A549 (cell line): Measurements from ENCODE around the gene RAB29.

ENCODE experiments used
- EP300 ChIP-seq, 2 experiments: fragments of >200 bp; sonication (Bioruptor Twin); formaldehyde crosslinking; IDR thresholded peaks; 2 replicates in 1 of 2; 3 replicates in 1 of 2; pipeline ENCODE4 v1.6.1; 2016 to 2017
- HOXA7 ChIP-seq: fragments of 250-450 bp; sonication (Bioruptor Pico); IDR thresholded peaks from 2 replicates; pipeline ENCODE4 v1.5.0; 2020; ENCODE audit warnings: mild to moderate bottlenecking, moderate library complexity
- MAZ ChIP-seq: fragments of 150-350 bp; IDR thresholded peaks from 2 replicates; pipeline ENCODE4 v1.6.1; 2014; ENCODE audit warnings: antibody characterized with exemption, low read depth, low read length, borderline replicate concordance
- POLR2A ChIP-seq: IDR thresholded peaks from 2 replicates; pipeline ENCODE4 v1.6.1; 2012; ENCODE audit warnings: mild to moderate bottlenecking, low read length
- TF ChIP-seq, protein P1 (sequence below): fragments of >200 bp; sonication (Bioruptor Twin); formaldehyde crosslinking; IDR thresholded peaks from 3 replicates; pipeline ENCODE4 v1.6.1; 2016

DNA sequence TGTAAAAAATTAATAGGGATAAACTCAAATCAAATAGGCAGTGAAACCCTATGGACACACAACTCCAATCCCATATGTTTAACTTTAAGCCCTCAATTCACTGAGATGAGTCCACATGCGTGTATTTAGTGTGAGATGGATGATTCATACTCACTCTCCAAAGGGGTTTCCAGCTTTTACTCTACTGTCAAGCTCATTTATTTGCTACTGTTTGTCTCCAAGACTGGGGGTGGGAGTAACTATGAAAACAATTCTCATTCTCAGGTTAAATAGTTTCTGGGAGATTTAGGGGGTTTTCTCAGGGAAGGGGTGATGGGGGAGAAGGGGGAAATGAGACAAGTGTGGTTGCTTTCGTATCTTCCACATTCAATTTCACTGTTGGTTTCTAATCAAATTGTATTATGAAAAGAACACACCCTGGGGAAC lies 2.7 kb downstream of the RAB29 start:
- TF ChIP-seq HOXA7 (CRISPR knock-in tag) (no peak), EP300 (IDR thresholded peaks at IDR 0.05) (no peak), POLR2A (no peak), MAZ (no peak)
- TF ChIP-seq, protein P1, sequence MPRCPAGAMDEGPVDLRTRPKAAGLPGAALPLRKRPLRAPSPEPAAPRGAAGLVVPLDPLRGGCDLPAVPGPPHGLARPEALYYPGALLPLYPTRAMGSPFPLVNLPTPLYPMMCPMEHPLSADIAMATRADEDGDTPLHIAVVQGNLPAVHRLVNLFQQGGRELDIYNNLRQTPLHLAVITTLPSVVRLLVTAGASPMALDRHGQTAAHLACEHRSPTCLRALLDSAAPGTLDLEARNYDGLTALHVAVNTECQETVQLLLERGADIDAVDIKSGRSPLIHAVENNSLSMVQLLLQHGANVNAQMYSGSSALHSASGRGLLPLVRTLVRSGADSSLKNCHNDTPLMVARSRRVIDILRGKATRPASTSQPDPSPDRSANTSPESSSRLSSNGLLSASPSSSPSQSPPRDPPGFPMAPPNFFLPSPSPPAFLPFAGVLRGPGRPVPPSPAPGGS, result no peak
